A549 treated with Mapracorat at 1 μM for 4 hours (cell line): ENCODE data around the gene IFT25. TPM values are rescaled to one million over a fixed set of nuclear protein-coding genes. Genes with fewer than 3 reads are reported as not detected.

Source experiments
- total RNA-seq: library from RNA; stranded (reverse); fragments of 200-300 nt; extraction: Qiagen RNA extraction; gene quantifications from 5 replicates; pipeline ENCODE4 v1.2.3, GENCODE V29; 2022

Gene IFT25
- total RNA-seq, result 26.2 to 42.2 TPM (median 28.2 TPM) in 5 replicates

GRCh38 chr1:53945433-53946251 is at the start of gene IFT25:
IFT25 (minus strand) TSS chr1:53945699; CDS start chr1:53940082, 5,617 bp downstream.

GRCh38 chr1:53946252-53947171 is 1.0 kb upstream of the IFT25 start, which contains the start of gene LRRC42:
LRRC42 (plus strand) TSS chr1:53946350; CDS start chr1:53952000, 5,650 bp downstream.

GRCh38 chr1:53893999-53894636 is 51.4 kb downstream of the IFT25 start, which contains the start of gene DIO1:
DIO1 (plus strand) TSS chr1:53894187; CDS start chr1:53894211, 24 bp downstream.

GRCh38 chr1:53889304-53890298 is 55.9 kb downstream of the IFT25 start, which contains the start of gene YIPF1:
YIPF1 (minus strand) TSS chr1:53889797; CDS start chr1:53888937, 860 bp downstream.

Other genes starting within 250 kb of the IFT25 start
- gene GLIS1, start 206.5 kb downstream of the IFT25 start, total RNA-seq, result 0.05 to 0.07 TPM (median 0.06 TPM) in 3 of 5 replicates, not detected in the others
- 20.8 to 25.0 TPM (median 23.6 TPM) in 5 replicates for gene NDC1, start 107.4 kb downstream of the IFT25 start, total RNA-seq
- 11.2 to 14.5 TPM (median 12.3 TPM) in 5 replicates for gene YIPF1, start 55.9 kb downstream of the IFT25 start, total RNA-seq
- not detected in 5 replicates for gene DIO1, start 51.5 kb downstream of the IFT25 start, total RNA-seq
- 27.0 to 31.7 TPM (median 29.3 TPM) in 5 replicates for gene LRRC42, start 651 bp upstream of the IFT25 start, total RNA-seq
- gene LDLRAD1, start 72.5 kb upstream of the IFT25 start, total RNA-seq, result not detected in 5 replicates
- 112 to 135 TPM (median 122 TPM) in 5 replicates for gene TMEM59, start 107.5 kb upstream of the IFT25 start, total RNA-seq
- gene TCEANC2, start 107.9 kb upstream of the IFT25 start, total RNA-seq, result 1.8 to 2.4 TPM (median 2.1 TPM) in 5 replicates
- 0.05 TPM in 1 of 5 replicates, not detected in the others for gene CDCP2, start 207.3 kb upstream of the IFT25 start, total RNA-seq